Measurements from ENCODE around the gene NUP210.

DNA sequence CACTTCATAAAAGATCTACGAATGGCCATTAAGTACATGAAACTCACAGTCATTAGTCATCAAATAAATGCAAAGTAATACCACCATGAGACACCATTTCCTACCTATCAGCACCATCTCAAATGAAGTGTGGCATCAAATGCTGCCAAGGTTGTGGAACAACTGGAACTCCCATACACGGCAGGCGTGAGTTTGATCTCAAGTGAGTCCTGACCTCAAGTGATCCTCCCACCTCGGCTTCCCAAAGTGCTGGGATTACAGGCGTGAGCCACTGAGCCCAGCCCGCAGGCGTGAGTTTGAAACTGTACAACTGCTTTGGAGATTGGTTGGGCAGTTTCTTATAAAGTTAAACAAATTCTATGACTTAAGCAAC, 31.2 kb upstream of the NUP210 start:
- TF ChIP-seq, protein P1, sequence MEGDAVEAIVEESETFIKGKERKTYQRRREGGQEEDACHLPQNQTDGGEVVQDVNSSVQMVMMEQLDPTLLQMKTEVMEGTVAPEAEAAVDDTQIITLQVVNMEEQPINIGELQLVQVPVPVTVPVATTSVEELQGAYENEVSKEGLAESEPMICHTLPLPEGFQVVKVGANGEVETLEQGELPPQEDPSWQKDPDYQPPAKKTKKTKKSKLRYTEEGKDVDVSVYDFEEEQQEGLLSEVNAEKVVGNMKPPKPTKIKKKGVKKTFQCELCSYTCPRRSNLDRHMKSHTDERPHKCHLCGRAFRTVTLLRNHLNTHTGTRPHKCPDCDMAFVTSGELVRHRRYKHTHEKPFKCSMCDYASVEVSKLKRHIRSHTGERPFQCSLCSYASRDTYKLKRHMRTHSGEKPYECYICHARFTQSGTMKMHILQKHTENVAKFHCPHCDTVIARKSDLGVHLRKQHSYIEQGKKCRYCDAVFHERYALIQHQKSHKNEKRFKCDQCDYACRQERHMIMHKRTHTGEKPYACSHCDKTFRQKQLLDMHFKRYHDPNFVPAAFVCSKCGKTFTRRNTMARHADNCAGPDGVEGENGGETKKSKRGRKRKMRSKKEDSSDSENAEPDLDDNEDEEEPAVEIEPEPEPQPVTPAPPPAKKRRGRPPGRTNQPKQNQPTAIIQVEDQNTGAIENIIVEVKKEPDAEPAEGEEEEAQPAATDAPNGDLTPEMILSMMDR (IDR thresholded peaks at IDR 0.05; ENCODE audit: poor library complexity), result no peak
- no peak for TF ChIP-seq EZH2 (IDR thresholded peaks at IDR 0.05; ENCODE audit: borderline replicate concordance)
- no peak for TF ChIP-seq EZH2phosphoT487 (IDR thresholded peaks at IDR 0.05; ENCODE audit: low read depth, severe bottlenecking, unreplicated experiment)
